H1 (cell line): ENCODE data around the gene NEU4. TPM values are rescaled to one million over a fixed set of nuclear protein-coding genes. Genes with fewer than 3 reads are reported as not detected.

Experiments used
- CHD7 ChIP-seq: fragments of 300-600 bp; sonication (generic); IDR thresholded peaks from 2 replicates; pipeline ENCODE4 v1.7.1; 2012; ENCODE audit warnings: low read length, moderate library complexity, mild to moderate bottlenecking, inconsistent platforms; ENCODE audit not compliant: insufficient replicate concordance
- EP300 ChIP-seq, 2 experiments: IDR thresholded peaks; 1 replicate in 1 of 2; 2 replicates in 1 of 2; pipeline ENCODE4 v1.6.1; 2011 to 2012; ENCODE audit warnings: low read depth in 2 of 2, low read length in 2 of 2, mild to moderate bottlenecking in 2 of 2, borderline replicate concordance in 1 of 2, inconsistent platforms in 1 of 2, moderate library complexity in 1 of 2
- NANOG ChIP-seq: IDR thresholded peaks from 2 replicates; pipeline ENCODE4 v1.6.1; 2011; ENCODE audit warnings: low read length, low read depth, mild to moderate bottlenecking, inconsistent platforms; ENCODE audit not compliant: insufficient read depth, poor library complexity, severe bottlenecking
- POU5F1 ChIP-seq: IDR thresholded peaks from 2 replicates; pipeline ENCODE4 v1.6.1; 2011; ENCODE audit warnings: low read depth, mild to moderate bottlenecking, low read length, moderate library complexity
- RBBP5 ChIP-seq: IDR thresholded peaks from 2 replicates; pipeline ENCODE4 v1.7.1; 2012; ENCODE audit warnings: low read depth, mild to moderate bottlenecking, inconsistent platforms, low read length, moderate library complexity, borderline replicate concordance
- SIN3A ChIP-seq, 2 experiments: IDR thresholded peaks in 1 of 2; conservative IDR thresholded peaks in 1 of 2; 2 replicates each; pipeline ENCODE4 v1.6.1; 2011 to 2012; ENCODE audit warnings: low read length in 2 of 2, improper control_type of control experiment in 1 of 2, low read depth in 1 of 2, mild to moderate bottlenecking in 1 of 2
- SP1 ChIP-seq: IDR thresholded peaks from 2 replicates; pipeline ENCODE4 v1.6.1; 2011; ENCODE audit warnings: low read depth, low read length
- SP2 ChIP-seq: IDR thresholded peaks from 2 replicates; pipeline ENCODE4 v1.6.1; 2012; ENCODE audit warnings: mild to moderate bottlenecking, low read length, inconsistent platforms
- SRF ChIP-seq: IDR thresholded peaks from 2 replicates; pipeline ENCODE4 v1.6.1; 2011; ENCODE audit warnings: mild to moderate bottlenecking, low read depth, low read length, moderate library complexity
- TAF1 ChIP-seq: IDR thresholded peaks from 2 replicates; pipeline ENCODE4 v1.6.1; 2011; ENCODE audit warnings: mild to moderate bottlenecking, low read depth, low read length
- ZNF274 ChIP-seq: IDR thresholded peaks from 2 replicates; pipeline ENCODE4 v1.7.0; 2012; ENCODE audit warnings: low read length, borderline replicate concordance; ENCODE audit errors: extremely low read depth
- polyA plus RNA-seq, 7 experiments: library from polyadenylated mRNA; depleted of rRNA in 3 of 7; stranded (reverse) in 5 of 7; unstranded in 2 of 7; fragments of >200 nt in 5 of 7; fragments of 200-250 nt in 2 of 7; gene quantifications; 1 replicate in 5 of 7; 2 replicates in 1 of 7; 4 replicates in 1 of 7; pipeline versions ENCODE4 v1.2.1 to v1.2.3, GENCODE V29; 2011 to 2013; ENCODE audit warnings: missing spikeins in 2 of 7, mixed read lengths in 2 of 7
- total RNA-seq: library from RNA; stranded (reverse); fragmentation: NEBNext Ultra II Directional; extraction: Animal tissue kit (Norgen Biotek cat#: 25700); gene quantifications from 2 replicates; pipeline ENCODE4 v1.2.1, GENCODE V29; 2021
- TF ChIP-seq, protein P1 (sequence below): IDR thresholded peaks from 2 replicates; pipeline ENCODE4 v1.6.1; 2012; ENCODE audit warnings: inconsistent platforms

The NEU4 gene
- total and polyA plus RNA-seq, 2 of the 8 experiments (the other 6 are each of a cell fraction or from before 2014, with no cell fraction given): 0.32 to 0.50 TPM

DNA sequence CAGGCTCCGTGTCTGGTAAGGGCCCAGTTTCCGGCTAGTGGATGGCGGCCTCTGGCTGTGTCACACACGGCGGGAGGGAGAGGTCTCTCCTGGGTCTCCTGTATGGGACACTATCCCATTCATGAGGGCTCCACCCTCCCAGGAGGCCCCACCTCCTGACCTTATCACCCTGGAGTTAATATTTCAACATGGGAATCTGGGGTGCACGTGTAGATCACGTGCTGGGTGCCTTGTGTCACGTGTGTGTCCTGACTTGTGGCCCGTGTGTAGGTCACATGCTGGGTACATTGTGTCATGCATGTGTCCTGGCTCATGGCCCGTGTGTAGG is 9.9 kb downstream of the NEU4 start (continued):
- no peak for TF ChIP-seq CHD7
- TF ChIP-seq, protein P1, sequence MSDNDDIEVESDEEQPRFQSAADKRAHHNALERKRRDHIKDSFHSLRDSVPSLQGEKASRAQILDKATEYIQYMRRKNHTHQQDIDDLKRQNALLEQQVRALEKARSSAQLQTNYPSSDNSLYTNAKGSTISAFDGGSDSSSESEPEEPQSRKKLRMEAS: no peak
- no peak for TF ChIP-seq SIN3A (conservative IDR thresholded peaks at IDR 0.05 in 1 of 2, IDR thresholded peaks at IDR 0.05 in 1 of 2; ENCODE audit: low read depth in 1 of 2, low read length in 2 of 2)
- TF ChIP-seq SRF: no peak
- TF ChIP-seq TAF1: no peak
- no peak for TF ChIP-seq ZNF274
- TF ChIP-seq EP300 (IDR thresholded peaks at IDR 0.05; ENCODE audit: borderline replicate concordance in 1 of 2, low read depth in 2 of 2, low read length in 2 of 2): no peak
- no peak for TF ChIP-seq SP2
- TF ChIP-seq NANOG: no peak
- TF ChIP-seq POU5F1: no peak
- TF ChIP-seq SP1: no peak
- TF ChIP-seq RBBP5: no peak
